Measurements from ENCODE around the gene PRDM13. TPM values are rescaled to one million over a fixed set of nuclear protein-coding genes. Genes with fewer than 3 reads are reported as not detected.
A peak's percentile ranks its signal among the peaks of the same experiment; 100 is the strongest.
"Not testable (repeated sequence)": the region's sequence is repeated elsewhere in the genome, so short reads cannot be mapped to it uniquely, and the experiment has no call there.

PRDM13 gene
- total RNA-seq, 2 experiments from 2014 or later = not detected

DNA sequence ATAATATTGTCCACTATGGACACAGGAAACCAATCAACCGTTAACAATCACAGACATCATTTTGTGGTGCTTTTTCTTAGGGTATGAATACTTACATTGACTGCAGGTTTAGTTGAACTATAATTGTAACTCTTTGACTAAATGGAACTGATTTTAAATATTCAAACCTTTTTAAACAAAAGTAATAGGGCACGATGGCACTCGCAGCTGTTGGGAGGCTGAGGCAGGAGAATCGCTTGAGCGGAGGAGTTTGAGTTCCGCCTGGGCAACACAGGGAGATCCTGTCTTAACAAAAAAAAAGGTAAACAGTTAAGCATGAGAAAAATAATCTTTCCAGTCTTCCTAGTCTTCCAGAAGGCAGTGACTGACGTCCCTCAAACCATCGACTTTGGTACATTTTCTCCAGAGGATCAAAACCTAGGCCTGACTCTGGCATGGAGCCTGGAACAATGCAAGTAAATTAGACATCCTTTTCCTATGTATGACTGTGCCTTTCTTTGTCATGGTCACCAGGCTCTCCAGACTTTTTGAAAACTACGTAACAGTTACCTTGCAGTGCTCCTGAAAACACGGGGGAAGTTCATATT is 16.6 kb upstream of the PRDM13 start:
- Mint-ChIP-seq H3K27me3 (peaks cover 80% of the 10 kb centered on the region), H3K4me1 (peaks cover 25% of the 10 kb centered on the region), H3K27ac (no peak overlapping the region), H3K4me3 (peak overlapping the region; percentile 49), H3K36me3 (ENCODE audit: low read depth) (no peaks in the 10 kb centered on the region), H3K9me3 (no peaks in the 10 kb centered on the region)
- POLR2A ChIA-PET = interaction anchor here (1.0 to 5.1 kb wide), 3 partner anchors 19 to 22 kb away, joined by 3 to 26 read pairs (median 6); partner anchors contain the start of gene CCNC
- DNase-seq = no peak
- CTCF ChIA-PET = interaction anchor here (0.5 to 3.4 kb wide), 8 partner anchors 9 to 157 kb away, joined by 3 to 21 read pairs (median 6); partner anchors contain the start of gene CCNC

DNA sequence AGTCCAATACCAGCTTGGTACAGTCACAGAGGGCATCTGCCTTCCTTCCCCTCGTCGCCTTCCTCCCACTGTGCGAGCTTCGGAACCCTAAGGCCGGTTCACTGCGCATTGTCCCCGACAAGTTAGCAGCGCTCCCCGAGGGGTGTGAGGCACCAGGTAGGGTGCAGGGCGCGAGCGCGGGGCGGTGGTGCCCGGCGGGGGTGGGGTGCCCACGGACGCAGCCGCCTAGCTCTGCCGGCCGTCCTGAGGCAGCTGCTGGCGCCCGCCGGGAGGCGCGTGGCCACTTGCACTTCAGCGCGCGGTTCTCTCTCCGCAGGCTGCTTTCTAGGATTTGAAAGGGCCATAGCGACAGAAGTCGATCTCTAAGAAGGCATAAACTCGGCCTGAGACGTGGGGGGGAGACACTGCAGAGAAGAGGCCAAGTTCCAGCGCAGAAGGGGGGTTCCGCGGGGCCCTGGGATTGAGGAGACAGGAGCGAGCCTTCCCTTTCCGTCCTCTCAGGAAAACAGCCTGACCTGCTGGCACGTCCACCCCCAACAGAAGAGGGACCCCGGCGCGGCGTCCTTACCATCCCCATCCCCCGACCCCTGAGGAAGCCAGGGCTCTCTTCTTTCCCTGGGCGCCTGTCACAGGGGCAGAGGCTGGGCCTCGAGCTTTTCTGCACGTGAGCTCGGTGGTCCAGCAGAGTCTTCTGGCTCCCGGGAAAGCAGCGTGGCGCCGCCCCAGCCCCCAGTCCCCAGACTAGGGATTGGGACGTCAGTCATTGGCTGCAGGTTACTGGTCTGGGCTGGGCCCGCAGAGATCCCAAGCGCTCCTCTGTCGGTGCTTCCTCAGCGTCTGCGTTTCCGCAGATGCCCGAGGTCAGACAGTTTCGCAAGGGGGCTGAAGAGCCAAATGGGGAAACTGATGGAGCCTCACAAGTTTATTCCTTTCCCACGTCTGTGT is 15.6 kb upstream of the PRDM13 start:
- POLR2A ChIA-PET = interaction anchor here (1.0 kb wide), 1 partner anchor 23 kb away, joined by 3 read pairs; the partner anchor contains the start of gene CCNC
- H3K36me3 Mint-ChIP-seq (ENCODE audit: low read depth) = no peaks in the 10 kb centered on the region
- H3K4me3 Mint-ChIP-seq = no peak overlapping the region
- H3K4me1 Mint-ChIP-seq = peaks cover 25% of the 10 kb centered on the region
- H3K27me3 Mint-ChIP-seq = peaks cover 79% of the 10 kb centered on the region
- H3K9me3 Mint-ChIP-seq = no peaks in the 10 kb centered on the region
- DNase-seq = no peak
- no peak overlapping the region for H3K27ac Mint-ChIP-seq
- CTCF ChIA-PET = interaction anchor here (0.5 to 3.4 kb wide), 2 partner anchors 22 to 154 kb away, joined by 3 to 15 read pairs; partner anchors contain the start of gene CCNC

DNA sequence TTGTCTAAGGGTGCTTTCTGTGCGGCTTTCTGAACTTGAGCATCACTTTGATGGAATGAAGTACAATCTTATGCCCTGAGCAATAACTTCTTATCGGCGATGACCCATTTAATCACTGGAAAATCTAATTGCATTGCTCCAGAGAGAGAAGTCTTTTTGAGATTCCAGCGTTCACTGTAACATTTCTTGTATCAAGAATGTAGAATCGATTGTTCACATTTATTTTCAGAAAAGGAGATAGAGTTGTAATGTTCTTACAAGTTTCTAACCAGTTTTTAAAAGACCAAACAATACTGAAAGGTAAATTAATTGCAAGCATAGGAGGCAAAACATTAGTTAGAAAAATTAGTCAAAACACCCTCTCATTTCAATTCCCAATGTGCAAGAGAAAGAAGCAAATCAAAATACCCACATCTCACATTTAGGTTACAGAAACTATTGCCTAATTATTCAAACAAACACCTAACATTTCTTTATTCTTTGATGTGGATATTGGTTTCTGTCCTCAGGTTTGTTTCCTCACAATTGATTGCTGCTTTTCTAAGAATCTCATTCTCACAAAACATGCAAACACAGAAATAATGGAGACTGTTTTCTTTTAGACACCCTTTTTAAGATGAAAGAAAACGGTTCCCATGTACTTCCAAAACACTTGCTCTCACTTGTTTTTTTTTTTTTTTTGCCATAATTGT is 14.8 kb upstream of the PRDM13 start:
- H3K4me3 Mint-ChIP-seq = no peak overlapping the region
- CTCF ChIA-PET = interaction anchor here (1.3 kb wide), 1 partner anchor 17 kb away, joined by 4 read pairs; no protein-coding TSS in a partner anchor
- H3K9me3 Mint-ChIP-seq = no peaks in the 10 kb centered on the region
- POLR2A ChIA-PET = no interaction called here
- DNase-seq = no peak
- H3K27me3 Mint-ChIP-seq = peaks cover 83% of the 10 kb centered on the region
- peaks cover 25% of the 10 kb centered on the region for H3K4me1 Mint-ChIP-seq
- H3K27ac Mint-ChIP-seq = no peak overlapping the region
- H3K36me3 Mint-ChIP-seq (ENCODE audit: low read depth) = no peaks in the 10 kb centered on the region

DNA sequence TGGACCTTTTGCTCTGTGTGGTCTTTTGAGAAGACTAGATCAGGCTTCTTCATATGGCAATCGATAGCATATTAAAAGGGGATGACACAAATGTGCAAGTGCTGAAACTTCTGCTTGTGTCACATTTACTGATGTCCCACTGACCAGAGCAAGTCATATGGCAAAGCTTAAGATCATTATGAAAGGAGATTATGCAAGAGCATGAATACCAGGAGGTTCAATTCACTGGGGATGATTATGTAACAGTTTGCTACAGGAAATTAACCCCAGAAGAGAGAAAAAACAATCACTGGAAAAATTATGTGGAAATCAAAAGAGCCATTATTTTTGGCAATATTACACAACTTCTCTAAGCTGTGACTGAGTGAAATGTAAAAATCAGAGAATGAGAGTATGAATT is 13.7 kb upstream of the PRDM13 start:
- Mint-ChIP-seq H3K36me3 (ENCODE audit: low read depth) (no peaks in the 10 kb centered on the region), H3K4me1 (peaks cover 25% of the 10 kb centered on the region), H3K9me3 (no peaks in the 10 kb centered on the region), H3K27ac (no peak overlapping the region), H3K27me3 (peaks cover 87% of the 10 kb centered on the region), H3K4me3 (no peak overlapping the region)
- DNase-seq = no peak
- CTCF ChIA-PET = interaction anchor here (1.3 kb wide), 1 partner anchor 16 kb away, joined by 4 read pairs; no protein-coding TSS in a partner anchor
- POLR2A ChIA-PET = interaction anchor here (1.1 kb wide), 1 partner anchor 25 kb away, joined by 3 read pairs; no protein-coding TSS in a partner anchor

DNA sequence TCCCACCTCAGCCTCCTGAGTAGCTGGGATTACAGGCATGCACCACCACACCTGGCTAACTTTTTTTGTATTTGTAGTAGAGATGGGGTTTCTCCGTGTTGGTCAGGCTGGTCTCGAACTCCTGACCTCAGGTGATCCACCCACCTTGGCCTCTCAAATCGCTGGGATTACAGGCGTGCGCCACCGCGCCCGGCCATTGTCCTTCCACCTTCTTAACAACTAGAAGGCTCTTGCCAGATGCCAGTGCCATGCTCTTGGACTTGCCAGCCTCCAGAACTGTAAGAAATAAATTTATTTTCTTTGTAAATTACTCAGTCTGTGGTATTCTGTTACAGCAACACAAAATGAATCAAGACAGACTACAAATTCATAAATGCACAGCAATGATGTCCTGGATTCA is 11.9 kb upstream of the PRDM13 start:
- H3K27ac Mint-ChIP-seq; H3K4me3 Mint-ChIP-seq; DNase-seq; H3K9me3 Mint-ChIP-seq; H3K36me3 Mint-ChIP-seq (ENCODE audit: low read depth); POLR2A ChIA-PET; CTCF ChIA-PET: not testable (repeated sequence)
- Mint-ChIP-seq H3K4me1 (peaks cover 15% of the 10 kb centered on the region), H3K27me3 (peaks cover 90% of the 10 kb centered on the region)

DNA sequence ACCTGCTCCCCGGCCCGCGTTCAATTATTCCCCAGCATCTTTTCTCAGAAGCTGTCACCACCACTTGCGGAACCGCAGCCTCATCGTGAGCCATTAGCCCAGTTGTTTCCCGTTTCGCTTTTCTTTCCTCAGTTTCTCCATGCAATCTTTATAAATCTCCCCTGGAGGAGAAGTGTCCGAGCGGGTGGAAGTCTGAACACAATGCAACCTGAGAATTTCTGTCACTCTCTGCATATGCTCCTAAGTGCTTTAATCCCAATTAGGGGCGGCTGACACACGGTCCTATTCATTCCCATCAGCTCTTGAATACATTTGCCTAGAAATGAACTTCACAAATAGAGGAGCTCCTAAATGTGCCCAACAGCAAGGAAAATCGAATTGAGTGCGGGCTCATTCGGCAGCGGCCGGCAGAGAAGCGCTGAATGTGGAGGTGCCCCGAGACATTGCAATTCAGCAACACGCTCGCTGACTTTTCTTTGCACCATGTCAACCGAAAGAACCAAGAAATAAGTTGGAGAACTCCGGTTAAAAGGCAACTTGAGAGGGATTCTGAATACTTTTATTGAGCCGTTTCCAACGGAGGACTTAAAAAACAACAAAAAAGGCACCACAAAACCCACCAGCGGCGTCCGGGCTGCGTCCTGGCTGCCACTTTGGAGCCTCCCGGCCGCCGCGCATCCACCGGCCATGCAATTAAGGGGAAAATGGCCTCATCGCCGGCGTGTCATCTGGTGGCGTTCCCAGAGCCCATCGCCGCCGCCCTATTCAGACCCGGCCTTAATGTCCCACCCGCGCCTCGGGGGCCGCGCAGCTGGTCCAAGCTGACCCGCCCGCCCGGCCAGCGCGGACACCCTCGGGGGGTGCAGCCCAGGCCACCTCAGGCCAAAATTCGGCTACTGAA is 3.9 kb upstream of the PRDM13 start:
- no peak overlapping the region for H3K27ac Mint-ChIP-seq
- H3K4me3 Mint-ChIP-seq = peak overlapping the region; percentile 19
- ChIA-PET CTCF (interaction anchor here (0.9 to 1.6 kb wide), 2 partner anchors 143 to 273 kb away, joined by 3 read pairs; no protein-coding TSS in a partner anchor), POLR2A (interaction anchor here (0.7 to 3.2 kb wide), 3 partner anchors 11 to 34 kb away, joined by 3 to 9 read pairs (median 3); partner anchors contain the start of gene CCNC)
- no peak for DNase-seq
- peaks cover 31% of the 10 kb centered on the region for H3K4me1 Mint-ChIP-seq
- peaks cover 8% of the 10 kb centered on the region for H3K36me3 Mint-ChIP-seq (ENCODE audit: low read depth)
- H3K27me3 Mint-ChIP-seq = peaks cover 93% of the 10 kb centered on the region
- H3K9me3 Mint-ChIP-seq = no peaks in the 10 kb centered on the region

DNA sequence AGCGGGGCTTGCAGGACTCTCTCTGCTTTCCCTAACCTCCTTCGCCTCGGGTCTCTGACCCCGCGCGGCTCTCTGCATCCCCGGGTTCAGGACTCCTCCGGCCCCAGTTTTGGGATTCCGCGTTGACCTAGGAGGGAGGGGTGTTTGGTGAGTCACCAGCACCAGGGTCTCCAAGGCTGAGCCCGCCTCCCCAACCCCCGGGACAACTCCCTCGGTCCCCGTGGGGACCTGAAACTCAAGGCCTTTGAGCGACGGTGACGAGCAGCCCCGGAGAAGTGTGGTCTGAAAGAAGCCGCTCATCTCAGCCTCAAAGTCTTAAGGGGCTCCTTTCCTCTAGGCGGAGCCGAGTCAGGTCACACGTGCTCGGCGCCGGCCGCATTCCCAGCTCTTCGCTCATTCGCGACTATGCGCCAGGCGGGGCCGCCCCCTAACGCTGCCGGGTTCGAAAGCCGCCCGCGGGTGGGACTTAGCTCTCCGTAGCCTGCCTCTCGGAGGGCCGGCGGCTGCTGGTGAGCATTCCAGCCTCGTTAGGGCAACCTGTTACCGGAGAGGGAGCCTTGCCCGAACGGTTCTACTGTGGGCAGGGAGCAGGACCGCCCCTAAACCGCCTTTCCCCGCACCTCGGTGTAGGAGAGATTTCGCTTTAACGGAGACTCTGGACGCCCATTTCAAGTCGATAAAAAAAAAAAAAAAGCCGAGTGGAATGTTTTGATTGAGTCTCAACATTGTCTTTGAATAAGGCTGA is 3.0 kb upstream of the PRDM13 start:
- peaks cover 35% of the 10 kb centered on the region for H3K4me1 Mint-ChIP-seq
- H3K27me3 Mint-ChIP-seq = peaks cover 93% of the 10 kb centered on the region
- DNase-seq = no peak
- no peaks in the 10 kb centered on the region for H3K9me3 Mint-ChIP-seq
- CTCF ChIA-PET = interaction anchor here (0.9 to 2.0 kb wide), 2 partner anchors 14 to 273 kb away, joined by 3 to 6 read pairs; no protein-coding TSS in a partner anchor
- POLR2A ChIA-PET = interaction anchor here (0.7 to 0.9 kb wide), 3 partner anchors 10 to 18 kb away, joined by 3 to 4 read pairs (median 3); no protein-coding TSS in a partner anchor
- peaks cover 8% of the 10 kb centered on the region for H3K36me3 Mint-ChIP-seq (ENCODE audit: low read depth)
- H3K27ac Mint-ChIP-seq = no peak overlapping the region
- peak overlapping the region; percentile 34 for H3K4me3 Mint-ChIP-seq

DNA sequence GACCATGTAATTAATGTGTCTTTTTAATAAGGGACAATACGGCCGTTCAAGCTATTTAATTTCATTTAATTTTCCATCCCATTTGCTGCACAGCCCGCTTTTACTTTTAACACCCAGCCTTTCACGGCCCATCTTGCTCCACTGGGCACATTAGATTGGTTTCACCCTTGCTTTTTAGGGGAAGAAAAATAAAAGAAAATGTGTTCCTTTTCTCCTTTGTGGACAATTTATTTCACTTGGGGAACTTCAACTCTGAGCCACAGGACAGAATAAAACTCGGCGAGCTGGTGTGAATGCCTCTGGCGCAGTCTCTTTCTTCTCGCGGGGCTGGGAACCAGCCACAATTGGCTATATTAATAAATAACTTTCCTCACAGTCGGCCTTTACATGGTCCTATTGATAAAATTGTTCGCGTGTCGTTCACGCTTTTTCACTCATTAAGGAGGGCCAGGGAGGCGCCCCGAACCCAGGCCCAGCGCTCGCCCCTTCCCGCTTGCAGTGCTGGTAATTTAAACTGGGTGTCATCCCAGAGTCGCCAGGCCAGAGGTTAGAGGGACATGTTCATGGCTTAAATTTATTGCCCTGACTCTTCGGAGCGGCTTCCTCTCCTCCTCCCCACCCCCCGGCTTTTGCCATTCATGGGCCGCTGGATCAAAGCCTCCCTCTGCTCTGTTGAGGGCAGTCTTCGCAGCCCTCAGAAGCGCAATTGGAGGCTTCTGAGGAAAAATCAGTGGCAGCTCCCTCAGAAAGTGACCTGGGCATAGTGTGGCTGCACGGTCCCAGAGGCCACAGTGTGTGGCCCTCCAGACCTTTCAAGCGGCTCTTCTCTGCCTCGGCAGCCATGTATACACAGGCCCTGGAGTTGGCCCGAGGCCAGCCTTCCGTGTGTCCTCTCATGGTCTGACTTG is 2.2 kb upstream of the PRDM13 start:
- no peak overlapping the region for H3K27ac Mint-ChIP-seq
- H3K27me3 Mint-ChIP-seq = peaks cover 93% of the 10 kb centered on the region
- H3K36me3 Mint-ChIP-seq (ENCODE audit: low read depth) = peaks cover 8% of the 10 kb centered on the region
- POLR2A ChIA-PET = interaction anchor here (0.7 to 0.9 kb wide), 2 partner anchors 16 to 19 kb away, joined by 3 to 4 read pairs; no protein-coding TSS in a partner anchor
- peak overlapping the region; percentile 37 for H3K4me3 Mint-ChIP-seq
- no peaks in the 10 kb centered on the region for H3K9me3 Mint-ChIP-seq
- CTCF ChIA-PET = interaction anchor here (0.9 to 2.0 kb wide), 3 partner anchors 15 to 274 kb away, joined by 3 to 6 read pairs (median 4); no protein-coding TSS in a partner anchor
- no peak for DNase-seq
- H3K4me1 Mint-ChIP-seq = peaks cover 41% of the 10 kb centered on the region

DNA sequence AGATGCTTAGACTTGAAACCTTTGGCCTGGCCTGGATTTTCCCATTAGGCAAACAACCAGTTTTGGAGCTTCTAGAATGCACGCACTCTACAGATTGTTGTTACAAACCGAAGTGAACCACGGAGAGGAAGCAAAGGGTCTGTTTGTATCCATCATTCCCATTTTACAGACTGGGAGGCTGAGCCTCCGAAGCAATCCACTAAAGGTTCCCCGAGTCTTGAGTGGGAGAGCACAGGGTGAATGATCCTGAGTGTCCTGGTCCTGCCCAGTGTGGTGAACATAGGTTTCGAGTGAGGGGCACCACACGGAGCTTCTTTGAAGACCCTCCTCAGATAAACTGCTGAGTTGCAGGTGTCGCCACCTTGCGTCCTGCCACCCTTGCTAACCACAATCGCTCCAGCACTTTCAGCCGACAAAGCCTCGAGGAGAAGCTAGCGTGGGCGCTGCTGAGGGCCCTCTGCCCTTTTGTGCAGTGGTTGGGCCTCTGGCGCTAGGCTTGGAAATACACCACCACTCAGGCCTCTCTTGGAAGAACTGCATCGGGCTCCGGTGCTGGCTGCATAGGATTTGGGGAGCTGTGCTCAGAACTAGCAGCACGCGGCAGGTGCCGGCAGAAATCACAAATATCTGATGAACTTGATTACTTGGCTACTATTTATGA is 1.4 kb upstream of the PRDM13 start:
- Mint-ChIP-seq H3K4me3 (no peak overlapping the region), H3K27ac (no peak overlapping the region), H3K36me3 (ENCODE audit: low read depth) (peaks cover 8% of the 10 kb centered on the region), H3K27me3 (peaks cover 91% of the 10 kb centered on the region), H3K4me1 (peaks cover 46% of the 10 kb centered on the region), H3K9me3 (no peaks in the 10 kb centered on the region)
- CTCF ChIA-PET = interaction anchor here (1.3 to 2.0 kb wide), 2 partner anchors 16 to 18 kb away, joined by 4 to 6 read pairs; no protein-coding TSS in a partner anchor
- no peak for DNase-seq
- POLR2A ChIA-PET = no interaction called here
